HG03521 (cell line): Measurements from ENCODE around the gene SYT17.

Experiments
- ATAC-seq: cut with Tn5 transposase; IDR thresholded peaks from one replicate; pipeline ENCODE4 v1.9.1; 2021; ENCODE audit warnings: mild to moderate bottlenecking, moderate library complexity; ENCODE audit not compliant: unreplicated experiment

The SYT17 gene

GRCh38 chr16:19212059-19212458 is 44.0 kb downstream of the SYT17 start:
- ATAC-seq: no peak

- ATAC-seq: no peak
Measured at GRCh38 chr16:19213885-19214284, 45.8 kb downstream of the SYT17 start.

GRCh38 chr16:19215705-19216104 is 47.7 kb downstream of the SYT17 start:
- ATAC-seq: no peak

- no peak for ATAC-seq
Measured at GRCh38 chr16:19218581-19218980, 50.5 kb downstream of the SYT17 start.

- no peak for ATAC-seq
Measured at GRCh38 chr16:19219836-19220235, 51.8 kb downstream of the SYT17 start.

- no peak for ATAC-seq
Measured at GRCh38 chr16:19223235-19224170, 55.5 kb downstream of the SYT17 start.

- ATAC-seq: no peak
Measured at GRCh38 chr16:19225651-19226050, 57.6 kb downstream of the SYT17 start.

GRCh38 chr16:19227643-19228042 is 59.6 kb downstream of the SYT17 start:
- ATAC-seq: no peak

GRCh38 chr16:19228052-19228451 is 60.0 kb downstream of the SYT17 start:
- no peak for ATAC-seq

GRCh38 chr16:19228575-19228974 is 60.5 kb downstream of the SYT17 start:
- ATAC-seq: no peak

- no peak for ATAC-seq
Measured at GRCh38 chr16:19230575-19230974, 62.5 kb downstream of the SYT17 start.

GRCh38 chr16:19231881-19232280 is 63.8 kb downstream of the SYT17 start:
- no peak for ATAC-seq

GRCh38 chr16:19232988-19233387 is 64.9 kb downstream of the SYT17 start:
- ATAC-seq: no peak

- no peak for ATAC-seq
Measured at GRCh38 chr16:19235478-19235877, 67.4 kb downstream of the SYT17 start.

GRCh38 chr16:19235886-19236285 is 67.8 kb downstream of the SYT17 start:
- ATAC-seq: no peak

- no peak for ATAC-seq
Measured at GRCh38 chr16:19236561-19237209, 68.6 kb downstream of the SYT17 start.

GRCh38 chr16:19238406-19238805 is 70.4 kb downstream of the SYT17 start:
- ATAC-seq: no peak

GRCh38 chr16:19239511-19240155 is 71.6 kb downstream of the SYT17 start:
- no peak for ATAC-seq

GRCh38 chr16:19240494-19240893 is 72.5 kb downstream of the SYT17 start:
- ATAC-seq: no peak

GRCh38 chr16:19241512-19241911 is 73.5 kb downstream of the SYT17 start:
- no peak for ATAC-seq

GRCh38 chr16:19242186-19242585 is 74.1 kb downstream of the SYT17 start:
- no peak for ATAC-seq
